ENCODE results near the gene SOCS1.

DNA sequence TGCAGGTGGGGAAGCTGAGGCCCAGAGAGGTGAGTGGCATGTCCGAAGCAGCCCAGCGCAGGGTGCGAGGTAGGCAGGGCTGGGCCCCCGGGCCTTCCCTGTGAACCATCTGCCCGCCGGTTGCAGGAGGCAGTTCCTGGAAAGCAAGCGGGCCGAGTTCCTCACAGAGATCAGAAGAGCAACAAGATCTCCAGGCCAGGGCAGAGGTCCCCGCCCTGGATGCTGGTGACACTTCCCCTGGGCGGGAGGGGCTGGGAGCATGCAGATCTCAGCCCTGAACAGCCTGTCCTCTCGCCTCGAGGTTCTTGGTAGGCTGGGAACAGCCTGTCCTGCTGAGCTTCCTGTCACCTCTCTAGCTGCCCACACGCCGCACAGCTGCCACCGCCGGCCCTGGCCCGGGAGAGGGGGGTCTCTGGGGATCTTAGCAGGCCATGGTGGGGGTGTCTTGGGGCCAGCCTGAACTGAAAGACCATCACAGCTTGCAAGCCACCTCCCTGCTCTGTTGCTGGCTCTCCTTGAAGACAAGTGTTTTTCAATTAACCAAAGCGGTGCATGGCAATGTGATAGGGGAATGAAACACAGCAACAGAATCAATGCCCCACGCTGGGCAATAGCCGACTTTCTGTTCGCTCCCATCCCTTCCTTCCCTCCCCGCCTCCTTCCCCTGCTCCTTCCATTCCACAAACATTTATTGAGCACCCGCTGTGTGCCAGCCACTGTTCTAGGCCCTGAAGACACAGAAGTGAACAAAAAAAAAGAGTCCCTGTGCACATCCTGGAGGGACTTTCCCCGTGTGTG is 31.7 kb downstream of the SOCS1 start:
- TF ChIP-seq, protein P1, sequence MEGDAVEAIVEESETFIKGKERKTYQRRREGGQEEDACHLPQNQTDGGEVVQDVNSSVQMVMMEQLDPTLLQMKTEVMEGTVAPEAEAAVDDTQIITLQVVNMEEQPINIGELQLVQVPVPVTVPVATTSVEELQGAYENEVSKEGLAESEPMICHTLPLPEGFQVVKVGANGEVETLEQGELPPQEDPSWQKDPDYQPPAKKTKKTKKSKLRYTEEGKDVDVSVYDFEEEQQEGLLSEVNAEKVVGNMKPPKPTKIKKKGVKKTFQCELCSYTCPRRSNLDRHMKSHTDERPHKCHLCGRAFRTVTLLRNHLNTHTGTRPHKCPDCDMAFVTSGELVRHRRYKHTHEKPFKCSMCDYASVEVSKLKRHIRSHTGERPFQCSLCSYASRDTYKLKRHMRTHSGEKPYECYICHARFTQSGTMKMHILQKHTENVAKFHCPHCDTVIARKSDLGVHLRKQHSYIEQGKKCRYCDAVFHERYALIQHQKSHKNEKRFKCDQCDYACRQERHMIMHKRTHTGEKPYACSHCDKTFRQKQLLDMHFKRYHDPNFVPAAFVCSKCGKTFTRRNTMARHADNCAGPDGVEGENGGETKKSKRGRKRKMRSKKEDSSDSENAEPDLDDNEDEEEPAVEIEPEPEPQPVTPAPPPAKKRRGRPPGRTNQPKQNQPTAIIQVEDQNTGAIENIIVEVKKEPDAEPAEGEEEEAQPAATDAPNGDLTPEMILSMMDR (conservative IDR thresholded peaks at IDR 0.05; ENCODE audit: low read length) = no peak
- no peak for TF ChIP-seq EZH2phosphoT487 (IDR thresholded peaks at IDR 0.05; ENCODE audit: borderline replicate concordance)

Measured in Loucy (cell line).